Panc1 (cell line): ENCODE measurements around the gene COA5.

ENCODE experiments used
- CTCF ChIP-seq: fragments of 450-650 bp; IDR thresholded peaks from 2 replicates; pipeline ENCODE4 v1.5.1; 2017; ENCODE audit warnings: mild to moderate bottlenecking
- POLR2AphosphoS5 ChIP-seq: IDR thresholded peaks from 2 replicates; pipeline ENCODE4 v1.6.1; 2012; ENCODE audit warnings: mild to moderate bottlenecking, low read depth, low read length, moderate library complexity
- REST ChIP-seq, 2 experiments: IDR thresholded peaks; 2 replicates each; pipeline ENCODE4 v1.6.1; 2011 to 2012; ENCODE audit warnings: low read depth in 2 of 2, control low read depth in 1 of 2, low read length in 1 of 2, mild to moderate bottlenecking in 1 of 2, moderate library complexity in 1 of 2; ENCODE audit not compliant: insufficient read depth in 1 of 2
- SIN3A ChIP-seq: IDR thresholded peaks from 2 replicates; pipeline ENCODE4 v1.6.1; 2012; ENCODE audit warnings: low read depth, mild to moderate bottlenecking, low read length, moderate library complexity, borderline replicate concordance; ENCODE audit not compliant: insufficient read depth
- TCF7L2 ChIP-seq: IDR thresholded peaks from 2 replicates; pipeline ENCODE4 v1.6.1; 2011; ENCODE audit warnings: mild to moderate bottlenecking, low read depth, low read length, inconsistent platforms

- TF ChIP-seq CTCF (no peak), POLR2AphosphoS5 (no peak), REST (IDR thresholded peaks at IDR 0.05; ENCODE audit: insufficient read depth in 1 of 2, low read depth in 2 of 2, low read length in 1 of 2) (no peak), SIN3A (no peak), TCF7L2 (no peak)
Observed at GRCh38 chr2:98571796-98572195, 36.5 kb downstream of the COA5 start.
